ENCODE results near the gene OBSCN.

OBSCN gene

DNA sequence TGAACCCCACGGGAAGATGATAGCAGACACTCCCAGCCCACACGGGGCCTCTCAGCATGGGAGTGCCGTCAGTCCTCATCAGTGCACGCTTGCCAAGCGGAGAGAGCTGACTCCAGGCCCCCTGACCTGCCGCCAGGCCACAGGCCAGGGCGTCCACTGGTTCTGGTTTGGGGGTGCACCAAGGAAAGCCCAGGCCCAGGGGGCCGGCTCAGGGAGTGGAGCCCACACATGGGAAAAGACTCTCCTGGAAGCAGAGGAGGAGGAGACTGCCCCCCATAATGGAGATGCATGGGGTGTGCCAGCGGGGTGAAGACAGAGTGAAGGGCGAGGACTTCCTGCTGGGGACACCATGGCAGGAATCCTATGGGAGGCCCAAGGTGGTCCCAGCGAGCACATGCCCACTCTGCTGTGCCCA lies 192.4 kb downstream of the OBSCN start:
- H3K27me3 ChIP-seq (replicated peaks), result no peaks in the 10 kb centered on the region
- H3K36me3 ChIP-seq (replicated peaks), result peaks cover 32% of the 10 kb centered on the region
- in situ Hi-C loops (cut with HindIII; ENCODE audit: low pct_ligation_motif_present, low sequenced_read_pairs), result no loop called here
- no peak overlapping the region for H3K4me3 ChIP-seq (ENCODE audit: low read depth, low read length)
- no peak for DNase-seq
- TF ChIP-seq, protein P1, sequence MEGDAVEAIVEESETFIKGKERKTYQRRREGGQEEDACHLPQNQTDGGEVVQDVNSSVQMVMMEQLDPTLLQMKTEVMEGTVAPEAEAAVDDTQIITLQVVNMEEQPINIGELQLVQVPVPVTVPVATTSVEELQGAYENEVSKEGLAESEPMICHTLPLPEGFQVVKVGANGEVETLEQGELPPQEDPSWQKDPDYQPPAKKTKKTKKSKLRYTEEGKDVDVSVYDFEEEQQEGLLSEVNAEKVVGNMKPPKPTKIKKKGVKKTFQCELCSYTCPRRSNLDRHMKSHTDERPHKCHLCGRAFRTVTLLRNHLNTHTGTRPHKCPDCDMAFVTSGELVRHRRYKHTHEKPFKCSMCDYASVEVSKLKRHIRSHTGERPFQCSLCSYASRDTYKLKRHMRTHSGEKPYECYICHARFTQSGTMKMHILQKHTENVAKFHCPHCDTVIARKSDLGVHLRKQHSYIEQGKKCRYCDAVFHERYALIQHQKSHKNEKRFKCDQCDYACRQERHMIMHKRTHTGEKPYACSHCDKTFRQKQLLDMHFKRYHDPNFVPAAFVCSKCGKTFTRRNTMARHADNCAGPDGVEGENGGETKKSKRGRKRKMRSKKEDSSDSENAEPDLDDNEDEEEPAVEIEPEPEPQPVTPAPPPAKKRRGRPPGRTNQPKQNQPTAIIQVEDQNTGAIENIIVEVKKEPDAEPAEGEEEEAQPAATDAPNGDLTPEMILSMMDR (IDR thresholded peaks at IDR 0.05; ENCODE audit: low read depth, low read length, missing control alignments), result no peak
- H3K27ac ChIP-seq, result no peak overlapping the region

DNA sequence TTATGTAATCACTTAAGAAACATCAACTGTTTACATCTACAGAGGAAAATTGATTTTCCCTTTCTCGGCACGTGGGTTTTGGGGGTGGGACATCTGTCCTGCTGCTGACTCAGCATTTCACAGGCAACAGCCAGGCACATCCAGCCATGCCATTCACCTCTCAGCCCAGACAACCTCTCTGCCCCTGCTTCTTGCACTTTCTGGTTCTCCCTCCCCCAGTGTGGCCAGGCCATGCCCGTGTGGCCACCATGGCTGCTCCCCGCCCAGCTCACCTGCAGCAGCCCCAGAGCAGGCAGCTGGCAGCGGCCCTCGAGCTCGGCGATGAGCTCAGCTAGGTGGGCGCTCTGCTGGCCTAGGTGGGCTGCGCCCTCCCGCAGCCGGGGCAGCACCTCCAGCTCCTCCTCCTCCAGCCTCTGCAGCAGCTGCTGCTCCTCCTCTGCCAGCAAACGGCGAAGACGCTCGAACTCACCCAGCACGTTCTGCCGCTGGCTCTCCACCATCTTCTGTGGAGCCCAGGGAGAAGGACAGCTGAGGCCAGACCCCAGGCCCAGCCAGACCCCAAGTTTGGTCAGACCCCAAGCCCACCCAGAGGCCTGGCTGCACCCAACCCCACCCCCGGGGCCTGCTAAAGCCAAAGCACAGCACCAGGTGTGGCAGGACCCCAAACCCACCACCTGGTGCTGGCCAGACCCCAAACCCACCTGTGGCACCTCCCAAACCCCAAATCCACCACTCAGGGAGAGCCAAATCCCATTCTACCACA lies 193.0 kb downstream of the OBSCN start:
- Histone ChIP-seq H3K4me3 (ENCODE audit: low read depth, low read length) (no peak overlapping the region), H3K27ac (no peak overlapping the region), H3K27me3 (replicated peaks) (no peaks in the 10 kb centered on the region), H3K36me3 (replicated peaks) (peaks cover 29% of the 10 kb centered on the region)
- TF ChIP-seq, protein P1 (IDR thresholded peaks at IDR 0.05; ENCODE audit: low read depth, low read length, missing control alignments), result no peak
- no peak for DNase-seq
- in situ Hi-C loops (cut with HindIII; ENCODE audit: low pct_ligation_motif_present, low sequenced_read_pairs), result no loop called here

DNA sequence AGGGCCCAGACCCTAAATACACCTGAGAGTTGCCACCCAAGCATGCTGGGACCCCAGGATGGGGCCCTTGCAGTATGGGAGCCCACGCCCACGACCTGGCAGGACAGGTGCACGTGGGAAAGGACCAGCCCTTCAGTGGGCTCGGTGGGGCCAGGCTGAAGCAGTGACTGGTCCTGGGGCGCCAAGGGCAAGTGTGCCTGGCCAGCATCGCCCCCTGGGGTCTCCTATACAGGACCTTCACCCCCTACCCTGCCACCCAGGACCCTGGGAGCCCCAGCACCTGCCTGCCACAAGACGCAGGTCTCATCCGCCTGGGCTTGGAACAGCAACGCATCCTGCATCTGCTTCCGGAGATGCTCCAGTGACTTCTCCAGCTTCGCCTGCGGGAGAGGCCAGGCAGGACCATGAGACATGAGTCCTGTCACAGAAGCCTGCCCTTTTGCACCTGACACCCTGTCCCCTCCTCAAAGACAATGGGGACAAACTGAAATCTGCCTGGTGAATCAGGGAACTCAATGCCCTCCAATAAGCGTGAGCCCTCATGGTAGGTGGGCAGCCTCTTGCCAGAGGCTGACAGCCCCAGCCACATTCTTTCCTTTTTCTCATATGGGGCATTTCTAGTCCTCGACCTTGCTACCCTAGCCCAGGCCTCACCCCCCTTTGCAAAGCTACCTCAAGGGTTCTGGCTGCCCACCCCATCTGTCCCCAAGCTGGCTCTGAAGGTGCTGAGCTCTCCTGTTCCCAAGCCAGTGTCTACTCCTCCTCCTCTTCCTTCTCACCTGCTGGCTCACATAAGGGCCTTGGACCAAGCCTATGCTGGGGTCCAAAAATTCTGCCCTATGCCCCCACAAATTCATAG lies 194.2 kb downstream of the OBSCN start:
- no peak for DNase-seq
- no peak overlapping the region for H3K4me3 ChIP-seq (ENCODE audit: low read depth, low read length)
- H3K27ac ChIP-seq, result no peak overlapping the region
- TF ChIP-seq, protein P1 (IDR thresholded peaks at IDR 0.05; ENCODE audit: low read depth, low read length, missing control alignments), result no peak
- in situ Hi-C loops (cut with HindIII; ENCODE audit: low pct_ligation_motif_present, low sequenced_read_pairs), result no loop called here
- H3K27me3 ChIP-seq (replicated peaks), result no peaks in the 10 kb centered on the region
- peaks cover 20% of the 10 kb centered on the region for H3K36me3 ChIP-seq (replicated peaks)

DNA sequence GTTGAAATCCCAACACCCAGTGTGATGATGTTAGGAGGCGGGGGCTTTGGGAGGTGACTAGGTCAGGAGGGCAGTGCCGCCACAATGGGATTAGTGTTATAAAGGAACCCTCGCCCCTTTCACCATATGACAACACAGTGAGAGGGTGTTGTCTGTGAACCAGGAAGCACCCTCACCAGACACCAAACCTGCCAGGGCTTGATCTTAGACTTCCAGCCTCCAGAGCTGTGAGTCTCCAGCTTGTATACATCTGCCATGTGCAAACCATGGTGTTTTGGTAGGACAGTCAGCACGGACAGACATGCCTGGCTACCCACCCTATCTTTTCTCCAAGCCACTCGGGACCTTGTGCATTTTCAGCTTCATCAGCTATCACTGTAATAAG lies 194.8 kb downstream of the OBSCN start:
- Histone ChIP-seq H3K36me3 (replicated peaks) (peaks cover 20% of the 10 kb centered on the region), H3K4me3 (ENCODE audit: low read depth, low read length) (no peak overlapping the region), H3K27ac (no peak overlapping the region), H3K27me3 (replicated peaks) (no peaks in the 10 kb centered on the region)
- in situ Hi-C loops (cut with HindIII; ENCODE audit: low pct_ligation_motif_present, low sequenced_read_pairs), result no loop called here
- TF ChIP-seq, protein P1 (IDR thresholded peaks at IDR 0.05; ENCODE audit: low read depth, low read length, missing control alignments), result no peak
- DNase-seq, result no peak

DNA sequence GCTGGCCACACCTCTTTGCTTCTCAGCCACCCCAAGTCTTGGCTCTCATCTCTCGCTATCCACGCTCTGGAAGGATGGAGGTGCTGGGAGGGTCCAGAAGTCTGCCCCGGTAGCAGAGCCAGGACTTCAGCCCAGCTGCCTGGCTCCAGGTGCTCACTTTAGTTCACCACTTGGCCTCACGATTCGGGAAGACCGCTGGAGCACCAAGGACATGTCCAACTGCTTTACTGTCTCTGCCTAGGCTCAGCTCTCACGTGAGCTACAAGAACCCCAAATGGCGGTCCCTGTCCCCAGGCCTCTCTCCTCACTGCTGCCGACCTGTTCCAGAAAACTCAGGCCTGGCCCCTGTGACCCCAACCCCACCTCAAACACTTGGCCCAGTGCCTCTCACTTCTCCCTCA lies 195.4 kb downstream of the OBSCN start:
- H3K27ac ChIP-seq, result no peak overlapping the region
- H3K36me3 ChIP-seq (replicated peaks), result peaks cover 20% of the 10 kb centered on the region
- in situ Hi-C loops (cut with HindIII; ENCODE audit: low pct_ligation_motif_present, low sequenced_read_pairs), result no loop called here
- H3K4me3 ChIP-seq (ENCODE audit: low read depth, low read length), result no peak overlapping the region
- DNase-seq, result no peak
- no peaks in the 10 kb centered on the region for H3K27me3 ChIP-seq (replicated peaks)
- TF ChIP-seq, protein P1 (IDR thresholded peaks at IDR 0.05; ENCODE audit: low read depth, low read length, missing control alignments), result no peak
